Neural cell (in vitro differentiated cells): ENCODE data around the gene PYGM.

Experiments used
- CTCF ChIP-seq: fragments of 450-650 bp; IDR thresholded peaks from 2 replicates; pipeline ENCODE4 v1.5.1; 2014; ENCODE audit warnings: antibody characterized with exemption, mild to moderate bottlenecking, moderate library complexity; ENCODE audit not compliant: poor library complexity, severe bottlenecking
- EP300 ChIP-seq: fragments of 450-650 bp; conservative IDR thresholded peaks from 2 replicates; pipeline ENCODE4 v1.6.1; 2014; ENCODE audit warnings: antibody characterized with exemption, mild to moderate bottlenecking, moderate library complexity; ENCODE audit not compliant: poor library complexity, severe bottlenecking
- EZH2 ChIP-seq: fragments of 200-600, 300-800 bp; shearing (Covaris generic), sonication (generic); IDR thresholded peaks from 2 replicates; pipeline ENCODE4 v1.6.1; 2014; ENCODE audit warnings: antibody characterized with exemption, low read length, borderline replicate concordance, mild to moderate bottlenecking; ENCODE audit not compliant: insufficient read depth, poor library complexity, severe bottlenecking
- MXI1 ChIP-seq: fragments of 450-650 bp; conservative IDR thresholded peaks from 2 replicates; pipeline ENCODE4 v1.6.1; 2014; ENCODE audit warnings: antibody characterized with exemption, mild to moderate bottlenecking; ENCODE audit not compliant: poor library complexity, severe bottlenecking
- POLR2AphosphoS5 ChIP-seq: IDR thresholded peaks from 2 replicates; pipeline ENCODE4 v1.6.1; 2012
- RAD21 ChIP-seq: fragments of 450-650 bp; conservative IDR thresholded peaks from 2 replicates; pipeline ENCODE4 v1.6.1; 2014; ENCODE audit warnings: antibody characterized with exemption, mild to moderate bottlenecking, moderate library complexity
- SMC3 ChIP-seq: fragments of 450-650 bp; conservative IDR thresholded peaks from 2 replicates; pipeline ENCODE4 v1.6.1; 2014; ENCODE audit warnings: antibody characterized with exemption, mild to moderate bottlenecking, moderate library complexity; ENCODE audit not compliant: poor library complexity
- TAF1 ChIP-seq: IDR thresholded peaks from 2 replicates; pipeline ENCODE4 v1.6.1; 2012; ENCODE audit warnings: low read depth
- TF ChIP-seq, protein P1 (sequence below): IDR thresholded peaks from 2 replicates; pipeline ENCODE4 v1.6.1; 2012; ENCODE audit warnings: borderline replicate concordance

GRCh38 chr11:64720167-64720566 lies 39.6 kb downstream of the PYGM start:
- TF ChIP-seq CTCF = no peak
- no peak for TF ChIP-seq POLR2AphosphoS5
- no peak for TF ChIP-seq EZH2
- TF ChIP-seq MXI1 = no peak
- no peak for TF ChIP-seq SMC3
- TF ChIP-seq TAF1 = no peak
- no peak for TF ChIP-seq EP300
- TF ChIP-seq, protein P1, sequence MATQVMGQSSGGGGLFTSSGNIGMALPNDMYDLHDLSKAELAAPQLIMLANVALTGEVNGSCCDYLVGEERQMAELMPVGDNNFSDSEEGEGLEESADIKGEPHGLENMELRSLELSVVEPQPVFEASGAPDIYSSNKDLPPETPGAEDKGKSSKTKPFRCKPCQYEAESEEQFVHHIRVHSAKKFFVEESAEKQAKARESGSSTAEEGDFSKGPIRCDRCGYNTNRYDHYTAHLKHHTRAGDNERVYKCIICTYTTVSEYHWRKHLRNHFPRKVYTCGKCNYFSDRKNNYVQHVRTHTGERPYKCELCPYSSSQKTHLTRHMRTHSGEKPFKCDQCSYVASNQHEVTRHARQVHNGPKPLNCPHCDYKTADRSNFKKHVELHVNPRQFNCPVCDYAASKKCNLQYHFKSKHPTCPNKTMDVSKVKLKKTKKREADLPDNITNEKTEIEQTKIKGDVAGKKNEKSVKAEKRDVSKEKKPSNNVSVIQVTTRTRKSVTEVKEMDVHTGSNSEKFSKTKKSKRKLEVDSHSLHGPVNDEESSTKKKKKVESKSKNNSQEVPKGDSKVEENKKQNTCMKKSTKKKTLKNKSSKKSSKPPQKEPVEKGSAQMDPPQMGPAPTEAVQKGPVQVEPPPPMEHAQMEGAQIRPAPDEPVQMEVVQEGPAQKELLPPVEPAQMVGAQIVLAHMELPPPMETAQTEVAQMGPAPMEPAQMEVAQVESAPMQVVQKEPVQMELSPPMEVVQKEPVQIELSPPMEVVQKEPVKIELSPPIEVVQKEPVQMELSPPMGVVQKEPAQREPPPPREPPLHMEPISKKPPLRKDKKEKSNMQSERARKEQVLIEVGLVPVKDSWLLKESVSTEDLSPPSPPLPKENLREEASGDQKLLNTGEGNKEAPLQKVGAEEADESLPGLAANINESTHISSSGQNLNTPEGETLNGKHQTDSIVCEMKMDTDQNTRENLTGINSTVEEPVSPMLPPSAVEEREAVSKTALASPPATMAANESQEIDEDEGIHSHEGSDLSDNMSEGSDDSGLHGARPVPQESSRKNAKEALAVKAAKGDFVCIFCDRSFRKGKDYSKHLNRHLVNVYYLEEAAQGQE = no peak
- no peak for TF ChIP-seq RAD21
